Tibial nerve (tissue), 4 donors: ENCODE results near the gene SMIM17.

Experiments
- EP300 ChIP-seq, 2 donors: sonication (generic); formaldehyde crosslinking; IDR thresholded peaks; one replicate each; pipeline ENCODE4 v1.6.1; 2017; ENCODE audit warnings: antibody characterized with exemption in 2 of 2, mild to moderate bottlenecking in 1 of 2
- POLR2A ChIP-seq, 2 donors: fragments of 450-650 bp; IDR thresholded peaks; one replicate each; pipeline ENCODE4 v1.6.1; 2017; ENCODE audit warnings: antibody characterized with exemption in 2 of 2, mild to moderate bottlenecking in 2 of 2, moderate library complexity in 2 of 2
- TF ChIP-seq, protein P1 (sequence below), 5 experiments: fragments of 200-600 bp in 3 of 5; fragments of 450-650 bp in 2 of 5; sonication (generic) in 3 of 5; IDR thresholded peaks; one replicate each; pipeline ENCODE4 v1.5.1; 2016 to 2019; ENCODE audit warnings: antibody characterized with exemption in 5 of 5, mild to moderate bottlenecking in 3 of 5, moderate library complexity in 2 of 5

DNA sequence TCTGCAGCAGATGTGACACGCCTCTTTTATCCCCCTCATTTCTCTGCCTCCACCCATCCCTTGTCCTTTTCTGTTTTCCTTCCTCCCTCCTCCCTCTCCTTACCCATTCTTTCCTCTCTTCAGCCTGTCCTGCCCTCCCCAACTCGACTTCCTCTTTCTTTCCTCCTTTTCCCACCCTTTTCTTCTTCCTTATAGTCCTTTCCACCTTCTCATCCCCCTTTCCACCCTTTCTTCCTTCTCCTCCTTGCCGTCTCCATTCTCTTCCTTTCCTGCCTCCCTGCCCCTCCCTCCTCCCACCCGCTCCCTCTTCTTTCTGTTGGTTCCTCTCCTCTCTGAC lies 48.5 kb upstream of the SMIM17 start:
- TF ChIP-seq POLR2A (IDR thresholded peaks at IDR 0.05), result no peak
- TF ChIP-seq EP300 (IDR thresholded peaks at IDR 0.05), result no peak
- TF ChIP-seq, protein P1, sequence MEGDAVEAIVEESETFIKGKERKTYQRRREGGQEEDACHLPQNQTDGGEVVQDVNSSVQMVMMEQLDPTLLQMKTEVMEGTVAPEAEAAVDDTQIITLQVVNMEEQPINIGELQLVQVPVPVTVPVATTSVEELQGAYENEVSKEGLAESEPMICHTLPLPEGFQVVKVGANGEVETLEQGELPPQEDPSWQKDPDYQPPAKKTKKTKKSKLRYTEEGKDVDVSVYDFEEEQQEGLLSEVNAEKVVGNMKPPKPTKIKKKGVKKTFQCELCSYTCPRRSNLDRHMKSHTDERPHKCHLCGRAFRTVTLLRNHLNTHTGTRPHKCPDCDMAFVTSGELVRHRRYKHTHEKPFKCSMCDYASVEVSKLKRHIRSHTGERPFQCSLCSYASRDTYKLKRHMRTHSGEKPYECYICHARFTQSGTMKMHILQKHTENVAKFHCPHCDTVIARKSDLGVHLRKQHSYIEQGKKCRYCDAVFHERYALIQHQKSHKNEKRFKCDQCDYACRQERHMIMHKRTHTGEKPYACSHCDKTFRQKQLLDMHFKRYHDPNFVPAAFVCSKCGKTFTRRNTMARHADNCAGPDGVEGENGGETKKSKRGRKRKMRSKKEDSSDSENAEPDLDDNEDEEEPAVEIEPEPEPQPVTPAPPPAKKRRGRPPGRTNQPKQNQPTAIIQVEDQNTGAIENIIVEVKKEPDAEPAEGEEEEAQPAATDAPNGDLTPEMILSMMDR (IDR thresholded peaks at IDR 0.05), result no peak
